ENCODE data around the gene FCF1. TPM values are rescaled to one million over a fixed set of nuclear protein-coding genes. Genes with fewer than 3 reads are reported as not detected.

The FCF1 gene
- total and polyA plus RNA-seq, 4 donors: 7.6 to 41.2 (median 38.6) TPM

- peaks cover 0 to 2% (median 1%) of the 10 kb centered on the region in 4 donors for H3K36me3 ChIP-seq (ENCODE audit: control insufficient read depth in 4 of 4, insufficient read depth in 4 of 4, low read length in 4 of 4)
- H3K4me1 ChIP-seq (ENCODE audit: control insufficient read depth in 5 of 5, insufficient read depth in 5 of 5, low read length in 5 of 5): peaks cover 0 to 12% (median 3%) of the 10 kb centered on the region in 5 donors
- no peaks in the 10 kb centered on the region for H3K27me3 ChIP-seq (ENCODE audit: control insufficient read depth in 3 of 3, insufficient read depth in 3 of 3, low read length in 2 of 3)
- no peak overlapping the region for H3K9ac ChIP-seq (ENCODE audit: insufficient read depth in 1 of 2, low read length in 2 of 2)
- DNase-seq (no peak), ATAC-seq (ENCODE audit: insufficient read depth, low FRiP score) (no peak)
- no peak overlapping the region for H3K27ac ChIP-seq (ENCODE audit: low read depth in 1 of 2, low read length in 1 of 2)
- H3K4me3 ChIP-seq: no peak overlapping the region
- TF ChIP-seq CTCF (IDR thresholded peaks at IDR 0.05; ENCODE audit: control extremely low read depth, extremely low read depth): no peak
- H3K9me3 ChIP-seq (ENCODE audit: control insufficient read depth in 4 of 4, insufficient read depth in 3 of 4, low read length in 3 of 4): no peaks in the 10 kb centered on the region
- WGBS, 2 donors: 76 to 82% methylated on average over 5 of the region's 5 CpGs
Observed at GRCh38 chr14:74771399-74771798, 58.5 kb downstream of the FCF1 start.

GRCh38 chr14:74784634-74785033, 71.7 kb downstream of the FCF1 start:
- H3K36me3 ChIP-seq (ENCODE audit: control insufficient read depth in 4 of 4, insufficient read depth in 4 of 4, low read length in 4 of 4): peaks cover 20 to 50% (median 33%) of the 10 kb centered on the region in 4 donors
- DNase-seq (no peak), ATAC-seq (ENCODE audit: insufficient read depth, low FRiP score) (no peak)
- H3K9ac ChIP-seq (ENCODE audit: insufficient read depth in 1 of 2, low read length in 2 of 2): no peak overlapping the region
- peak overlapping the region in 1 of 2 donors; percentile 15 for H3K27ac ChIP-seq (ENCODE audit: low read depth in 1 of 2, low read length in 1 of 2)
- no peak for TF ChIP-seq CTCF (IDR thresholded peaks at IDR 0.05; ENCODE audit: control extremely low read depth, extremely low read depth)
- H3K4me1 ChIP-seq (ENCODE audit: control insufficient read depth in 5 of 5, insufficient read depth in 5 of 5, low read length in 5 of 5): peaks cover 0 to 2% (median 0%) of the 10 kb centered on the region in 5 donors
- no peaks in the 10 kb centered on the region for H3K27me3 ChIP-seq (ENCODE audit: control insufficient read depth in 3 of 3, insufficient read depth in 3 of 3, low read length in 2 of 3)
- H3K9me3 ChIP-seq (ENCODE audit: control insufficient read depth in 4 of 4, insufficient read depth in 3 of 4, low read length in 3 of 4): no peaks in the 10 kb centered on the region
- no peak overlapping the region for H3K4me3 ChIP-seq

- WGBS, 2 donors: 55 to 82% methylated on average over 1 of the region's 1 CpG
- DNase-seq (no peak), ATAC-seq (ENCODE audit: insufficient read depth, low FRiP score) (no peak)
- TF ChIP-seq CTCF (IDR thresholded peaks at IDR 0.05; ENCODE audit: control extremely low read depth, extremely low read depth): no peak
- Histone ChIP-seq H3K4me1 (ENCODE audit: control insufficient read depth in 5 of 5, insufficient read depth in 5 of 5, low read length in 5 of 5) (peaks cover 0 to 2% (median 0%) of the 10 kb centered on the region in 5 donors), H3K4me3 (no peak overlapping the region), H3K27me3 (ENCODE audit: control insufficient read depth in 3 of 3, insufficient read depth in 3 of 3, low read length in 2 of 3) (no peaks in the 10 kb centered on the region), H3K9ac (ENCODE audit: insufficient read depth in 1 of 2, low read length in 2 of 2) (no peak overlapping the region), H3K9me3 (ENCODE audit: control insufficient read depth in 4 of 4, insufficient read depth in 3 of 4, low read length in 3 of 4) (no peaks in the 10 kb centered on the region), H3K36me3 (ENCODE audit: control insufficient read depth in 4 of 4, insufficient read depth in 4 of 4, low read length in 4 of 4) (peaks cover 20 to 51% (median 32%) of the 10 kb centered on the region in 4 donors), H3K27ac (ENCODE audit: low read depth in 1 of 2, low read length in 1 of 2) (no peak overlapping the region)
Observed at GRCh38 chr14:74785056-74785613, 72.2 kb downstream of the FCF1 start.
